Measurements from ENCODE around the gene LGSN. TPM values are rescaled to one million over a fixed set of nuclear protein-coding genes. Genes with fewer than 3 reads are reported as not detected.

Gene LGSN
- total and polyA plus RNA-seq, 5 experiments from 2014 or later, result 0.08 to 0.14 TPM; not detected in 3

Other genes with a start within 250 kb of the LGSN start
- under 1 TPM in 1 of 2 experiments, not detected in 1; 0.65 TPM for gene FKBP1C, start 108.5 kb downstream of the LGSN start, total RNA-seq
- under 1 TPM in 2 of 3 donors, not detected in 1; 0.09 to 0.21 TPM for gene FKBP1C, start 108.5 kb downstream of the LGSN start, polyA plus RNA-seq

Measured in naive thymus-derived CD8-positive, alpha-beta T cell (primary cell).